SIG-M5 treated with dmso at 0.1 percent for 504 hours (cell line): ENCODE data around the gene VSIG10L2.
A peak's percentile ranks its signal among the peaks of the same experiment; 100 is the strongest.

Experiments used
- DNase-seq: peaks from one replicate; lab custom pipeline; 2025; ENCODE audit not compliant: unreplicated experiment; lab: John Stamatoyannopoulos, UW

The VSIG10L2 gene

GRCh38 chr11:125929445-125930075, 16.3 kb upstream of the VSIG10L2 start:
- DNase-seq, result peak; percentile 20

GRCh38 chr11:125930076-125930450, 15.8 kb upstream of the VSIG10L2 start:
- no peak for DNase-seq

- DNase-seq, result no peak
These were observed 14.7 kb upstream of the VSIG10L2 start for GRCh38 chr11:125931116-125931515.

- no peak for DNase-seq
These were observed 14.2 kb upstream of the VSIG10L2 start for GRCh38 chr11:125931668-125932067.

GRCh38 chr11:125932301-125932700, 13.5 kb upstream of the VSIG10L2 start:
- DNase-seq, result no peak

- no peak for DNase-seq
These were observed 12.6 kb upstream of the VSIG10L2 start for GRCh38 chr11:125933030-125933813.

GRCh38 chr11:125934473-125934872, 11.4 kb upstream of the VSIG10L2 start:
- DNase-seq, result no peak

GRCh38 chr11:125935056-125935455, 10.8 kb upstream of the VSIG10L2 start:
- no peak for DNase-seq

- DNase-seq, result no peak
These were observed 10.1 kb upstream of the VSIG10L2 start for GRCh38 chr11:125935618-125936199.

- no peak for DNase-seq
These were observed 7.4 kb upstream of the VSIG10L2 start for GRCh38 chr11:125938418-125938817.

- DNase-seq, result no peak
These were observed 6.7 kb upstream of the VSIG10L2 start for GRCh38 chr11:125939081-125939521.

GRCh38 chr11:125940145-125940544, 5.7 kb upstream of the VSIG10L2 start:
- no peak for DNase-seq

- no peak for DNase-seq
These were observed 4.6 kb upstream of the VSIG10L2 start for GRCh38 chr11:125941267-125941618.

GRCh38 chr11:125941619-125942611, 3.9 kb upstream of the VSIG10L2 start:
- no peak for DNase-seq

GRCh38 chr11:125942771-125943428, 2.9 kb upstream of the VSIG10L2 start:
- DNase-seq, result no peak

- no peak for DNase-seq
These were observed 2.0 kb upstream of the VSIG10L2 start for GRCh38 chr11:125943661-125944349.

GRCh38 chr11:125944350-125945010, 1.4 kb upstream of the VSIG10L2 start:
- no peak for DNase-seq

- DNase-seq, result no peak
These were observed 640 bp upstream of the VSIG10L2 start for GRCh38 chr11:125945011-125945796.
